ENCODE data around the gene ANXA6.

DNA sequence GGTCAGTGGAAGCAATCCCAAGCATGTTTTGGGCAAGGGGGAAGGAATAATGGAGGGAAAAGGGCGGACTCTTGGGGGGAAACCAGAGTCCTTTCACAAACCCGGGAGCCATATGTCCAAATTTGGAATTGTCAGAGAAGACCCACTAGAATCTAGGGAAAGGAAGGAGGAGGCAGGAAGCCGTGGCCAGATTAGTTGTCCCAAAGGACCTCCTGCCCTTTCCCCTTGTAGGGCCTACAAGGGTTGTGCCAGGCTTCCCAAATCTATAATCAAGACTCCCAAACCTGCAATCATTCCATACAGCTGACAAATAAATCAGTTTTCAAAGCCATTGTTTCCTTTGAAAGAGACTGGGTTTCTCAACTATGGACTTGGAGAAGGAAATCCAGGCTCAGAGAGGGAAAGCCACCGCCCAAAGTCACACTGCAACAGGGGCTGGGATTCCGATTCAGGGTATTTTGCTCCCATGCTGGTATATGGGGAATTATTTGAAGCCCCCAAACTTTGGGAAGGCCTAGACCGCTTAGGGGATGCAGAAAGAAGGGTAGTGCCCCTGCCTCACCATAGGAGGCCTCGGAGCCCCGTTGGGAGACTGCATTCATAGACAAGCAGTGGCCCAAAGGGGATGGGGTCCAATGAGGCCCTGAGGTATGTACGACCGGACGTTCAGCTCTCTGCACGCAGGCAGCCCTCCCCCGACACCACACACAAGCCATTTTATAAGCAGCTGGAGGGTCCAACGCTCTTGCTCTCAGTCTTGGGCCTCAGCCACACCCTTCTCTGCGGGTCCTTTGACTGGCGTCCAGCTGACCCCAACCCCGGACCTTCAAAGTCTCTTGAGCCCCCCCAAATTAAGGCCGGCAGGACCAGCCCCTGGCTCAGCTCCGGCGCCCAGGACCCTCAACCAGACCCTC is 815 bp downstream of the ANXA6 start:
- TF ChIP-seq, protein P1, sequence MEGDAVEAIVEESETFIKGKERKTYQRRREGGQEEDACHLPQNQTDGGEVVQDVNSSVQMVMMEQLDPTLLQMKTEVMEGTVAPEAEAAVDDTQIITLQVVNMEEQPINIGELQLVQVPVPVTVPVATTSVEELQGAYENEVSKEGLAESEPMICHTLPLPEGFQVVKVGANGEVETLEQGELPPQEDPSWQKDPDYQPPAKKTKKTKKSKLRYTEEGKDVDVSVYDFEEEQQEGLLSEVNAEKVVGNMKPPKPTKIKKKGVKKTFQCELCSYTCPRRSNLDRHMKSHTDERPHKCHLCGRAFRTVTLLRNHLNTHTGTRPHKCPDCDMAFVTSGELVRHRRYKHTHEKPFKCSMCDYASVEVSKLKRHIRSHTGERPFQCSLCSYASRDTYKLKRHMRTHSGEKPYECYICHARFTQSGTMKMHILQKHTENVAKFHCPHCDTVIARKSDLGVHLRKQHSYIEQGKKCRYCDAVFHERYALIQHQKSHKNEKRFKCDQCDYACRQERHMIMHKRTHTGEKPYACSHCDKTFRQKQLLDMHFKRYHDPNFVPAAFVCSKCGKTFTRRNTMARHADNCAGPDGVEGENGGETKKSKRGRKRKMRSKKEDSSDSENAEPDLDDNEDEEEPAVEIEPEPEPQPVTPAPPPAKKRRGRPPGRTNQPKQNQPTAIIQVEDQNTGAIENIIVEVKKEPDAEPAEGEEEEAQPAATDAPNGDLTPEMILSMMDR (IDR thresholded peaks at IDR 0.05 in 2 of 3, conservative IDR thresholded peaks at IDR 0.05 in 1 of 3; ENCODE audit: insufficient read depth in 2 of 3, low read depth in 1 of 3, low read length in 3 of 3), result no peak
- TF ChIP-seq, protein P2, sequence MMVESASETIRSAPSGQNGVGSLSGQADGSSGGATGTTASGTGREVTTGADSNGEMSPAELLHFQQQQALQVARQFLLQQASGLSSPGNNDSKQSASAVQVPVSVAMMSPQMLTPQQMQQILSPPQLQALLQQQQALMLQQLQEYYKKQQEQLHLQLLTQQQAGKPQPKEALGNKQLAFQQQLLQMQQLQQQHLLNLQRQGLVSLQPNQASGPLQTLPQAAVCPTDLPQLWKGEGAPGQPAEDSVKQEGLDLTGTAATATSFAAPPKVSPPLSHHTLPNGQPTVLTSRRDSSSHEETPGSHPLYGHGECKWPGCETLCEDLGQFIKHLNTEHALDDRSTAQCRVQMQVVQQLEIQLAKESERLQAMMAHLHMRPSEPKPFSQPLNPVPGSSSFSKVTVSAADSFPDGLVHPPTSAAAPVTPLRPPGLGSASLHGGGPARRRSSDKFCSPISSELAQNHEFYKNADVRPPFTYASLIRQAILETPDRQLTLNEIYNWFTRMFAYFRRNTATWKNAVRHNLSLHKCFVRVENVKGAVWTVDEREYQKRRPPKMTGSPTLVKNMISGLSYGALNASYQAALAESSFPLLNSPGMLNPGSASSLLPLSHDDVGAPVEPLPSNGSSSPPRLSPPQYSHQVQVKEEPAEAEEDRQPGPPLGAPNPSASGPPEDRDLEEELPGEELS (CRISPR knock-in tag; IDR thresholded peaks at IDR 0.05; ENCODE audit: borderline replicate concordance), result no peak
- no peak for TF ChIP-seq ZNF24 (IDR thresholded peaks at IDR 0.05)
